HepG2 (cell line): ENCODE measurements around the gene PRRT1B. TPM values are rescaled to one million over a fixed set of nuclear protein-coding genes. Genes with fewer than 3 reads are reported as not detected.

ENCODE experiments used
- ARID3A ChIP-seq: IDR thresholded peaks from 2 replicates; pipeline ENCODE4 v1.6.1; 2012; ENCODE audit warnings: low read depth, low read length, improper control_type of control experiment
- ELF1 ChIP-seq: sonication (generic); formaldehyde crosslinking; IDR thresholded peaks from 2 replicates; pipeline ENCODE4 v1.4.0; 2020; ENCODE audit warnings: missing genetic modification reagents
- GZF1 ChIP-seq: sonication (generic); formaldehyde crosslinking; IDR thresholded peaks from 2 replicates; pipeline ENCODE4 v1.5.1; 2020; ENCODE audit warnings: mild to moderate bottlenecking, missing genetic modification reagents
- HOXA3 ChIP-seq: sonication (generic); formaldehyde crosslinking; IDR thresholded peaks from 2 replicates; pipeline ENCODE4 v1.5.0; 2020; ENCODE audit warnings: missing genetic modification reagents
- IKZF1 ChIP-seq: fragments of 450-650 bp; IDR thresholded peaks from 2 replicates; pipeline ENCODE4 v1.7.1; 2016
- KDM1A ChIP-seq: IDR thresholded peaks from 2 replicates; pipeline ENCODE4 v1.6.1; 2016; ENCODE audit warnings: missing compliant biosample characterization
- KLF13 ChIP-seq: sonication (generic); formaldehyde crosslinking; IDR thresholded peaks from 2 replicates; pipeline ENCODE4 v1.4.0; 2020; ENCODE audit warnings: mild to moderate bottlenecking, missing genetic modification reagents
- NFKBIZ ChIP-seq: IDR thresholded peaks from 2 replicates; pipeline ENCODE4 v1.6.1; 2018; ENCODE audit warnings: missing genetic modification reagents, missing compliant biosample characterization
- PAF1 ChIP-seq: IDR thresholded peaks from 2 replicates; pipeline ENCODE4 v1.6.1; 2016; ENCODE audit warnings: missing genetic modification reagents, missing compliant biosample characterization
- ZMYM2 ChIP-seq: sonication (generic); formaldehyde crosslinking; IDR thresholded peaks from 2 replicates; pipeline ENCODE4 v1.8.0; 2022; ENCODE audit warnings: mild to moderate bottlenecking, missing genetic modification reagents
- ZNF337 ChIP-seq: sonication (generic); formaldehyde crosslinking; IDR thresholded peaks from 2 replicates; pipeline ENCODE4 v1.5.1; 2020; ENCODE audit warnings: missing genetic modification reagents, low read depth, mild to moderate bottlenecking, borderline replicate concordance
- ZNF431 ChIP-seq: sonication (generic); formaldehyde crosslinking; IDR thresholded peaks from 2 replicates; pipeline ENCODE4 v1.9.0; 2022; ENCODE audit warnings: missing genetic modification reagents, low read depth, mild to moderate bottlenecking, borderline replicate concordance
- ZNF563 ChIP-seq: sonication (generic); formaldehyde crosslinking; IDR thresholded peaks from 2 replicates; pipeline ENCODE4 v1.8.0; 2022; ENCODE audit warnings: mild to moderate bottlenecking, moderate library complexity, missing genetic modification reagents
- ZSCAN22 ChIP-seq: sonication (generic); formaldehyde crosslinking; IDR thresholded peaks from 2 replicates; pipeline ENCODE4 v1.4.0; 2020; ENCODE audit warnings: mild to moderate bottlenecking, missing genetic modification reagents
- polyA plus RNA-seq, 8 experiments: library from polyadenylated mRNA; depleted of rRNA in 3 of 8; stranded (reverse) in 7 of 8; unstranded in 1 of 8; fragments of >200 nt; fragmentation: Illumina TruSeq in 4 of 8; extraction: Trizol in 4 of 8; gene quantifications; 2 replicates each; pipeline versions ENCODE4 v1.2.1 to v1.2.3, GENCODE V29; 2011 to 2016; ENCODE audit warnings: low read depth in 4 of 8, missing spikeins in 1 of 8, mixed read lengths in 1 of 8; ENCODE audit not compliant: insufficient read depth in 1 of 8
- total RNA-seq, 5 experiments: library from RNA; depleted of rRNA; stranded (reverse); fragments of >200 nt; fragmentation: Illumina TruSeq; extraction: Trizol; gene quantifications; 2 replicates each; pipeline ENCODE4 v1.2.3, GENCODE V29; 2016; ENCODE audit warnings: low read depth in 1 of 5
- TF ChIP-seq, protein P1 (sequence below): sonication (generic); formaldehyde crosslinking; IDR thresholded peaks from 2 replicates; pipeline ENCODE4 v1.8.0; 2022; ENCODE audit warnings: low read depth, missing genetic modification reagents
- TF ChIP-seq, protein P2 (sequence below): sonication (generic); formaldehyde crosslinking; IDR thresholded peaks from 2 replicates; pipeline ENCODE4 v1.5.0; 2020; ENCODE audit warnings: mild to moderate bottlenecking, missing genetic modification reagents
- TF ChIP-seq, protein P3 (sequence below): fragments of 450-650 bp; IDR thresholded peaks from 2 replicates; pipeline ENCODE4 v1.6.1; 2017; ENCODE audit warnings: mild to moderate bottlenecking
- TF ChIP-seq, protein P4 (sequence below): IDR thresholded peaks from 2 replicates; pipeline ENCODE4 v1.6.1; 2016; ENCODE audit warnings: missing compliant biosample characterization, missing genetic modification reagents, borderline replicate concordance
- TF ChIP-seq, protein P5 (sequence below): sonication (generic); formaldehyde crosslinking; IDR thresholded peaks from 2 replicates; pipeline ENCODE4 v1.4.0; 2020; ENCODE audit warnings: mild to moderate bottlenecking, missing genetic modification reagents

The PRRT1B gene
- total and polyA plus RNA-seq, 2 of the 13 experiments (the other 11 are each of a cell fraction or from before 2014, with no cell fraction given), result not detected

DNA sequence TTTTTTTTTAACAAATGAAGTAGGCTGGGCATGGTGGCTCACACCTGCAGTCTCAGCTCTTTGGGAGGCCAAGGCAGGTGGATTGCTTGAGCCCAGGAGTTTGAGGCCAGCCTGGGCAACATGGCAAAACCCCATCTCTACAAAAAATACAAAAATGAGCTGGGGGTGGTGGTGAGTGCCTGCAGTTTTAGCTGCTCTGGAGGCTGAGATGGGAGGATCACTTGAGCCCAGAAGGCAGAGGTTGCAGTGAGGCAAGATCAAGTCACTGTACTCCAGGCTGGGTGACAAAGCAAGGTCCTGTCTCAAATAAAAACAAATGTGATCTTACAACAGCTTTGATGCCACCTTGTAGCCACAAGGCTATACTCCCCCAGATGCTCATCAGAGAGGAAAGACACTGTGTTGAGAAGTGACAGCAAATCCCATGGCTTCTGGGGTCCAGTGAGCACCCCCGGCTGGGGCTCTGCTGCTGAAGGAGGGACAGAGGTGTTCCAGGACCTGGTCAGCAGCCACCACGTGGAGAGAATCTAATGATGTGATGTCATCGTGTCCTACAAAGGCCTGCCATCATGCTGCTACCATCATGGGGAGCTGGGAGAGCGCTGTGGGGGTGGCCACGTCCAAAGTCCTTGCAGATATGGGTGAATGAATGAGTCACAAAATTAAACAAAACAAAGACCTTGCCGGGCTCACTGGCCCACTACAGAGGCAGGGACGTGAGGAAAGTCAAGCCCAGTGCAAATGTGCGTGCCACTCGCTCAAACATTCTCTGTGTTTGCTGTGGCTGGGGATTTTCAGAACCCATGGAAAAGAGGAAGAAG is 60.7 kb downstream of the PRRT1B start (continued):
- TF ChIP-seq IKZF1 (no peak), PAF1 (CRISPR knock-in tag) (0 out of 2 replicates have a peak, but pooled peaks have one; percentile 38), ELF1 (CRISPR knock-in tag) (no peak), ZMYM2 (CRISPR knock-in tag) (peak; percentile 73), ZNF337 (no peak), KLF13 (CRISPR knock-in tag) (no peak), ZNF431 (CRISPR knock-in tag) (peak; percentile 66; the same call in 1 of the 2 replicates), HOXA3 (peak; percentile 99), ARID3A (peak; percentile 81), ZNF563 (no peak), ZSCAN22 (CRISPR knock-in tag) (no peak), KDM1A (CRISPR knock-in tag) (no peak), NFKBIZ (peak; percentile 79; the same call in 1 of the 2 replicates), GZF1 (CRISPR knock-in tag) (no peak)
- TF ChIP-seq, protein P1, sequence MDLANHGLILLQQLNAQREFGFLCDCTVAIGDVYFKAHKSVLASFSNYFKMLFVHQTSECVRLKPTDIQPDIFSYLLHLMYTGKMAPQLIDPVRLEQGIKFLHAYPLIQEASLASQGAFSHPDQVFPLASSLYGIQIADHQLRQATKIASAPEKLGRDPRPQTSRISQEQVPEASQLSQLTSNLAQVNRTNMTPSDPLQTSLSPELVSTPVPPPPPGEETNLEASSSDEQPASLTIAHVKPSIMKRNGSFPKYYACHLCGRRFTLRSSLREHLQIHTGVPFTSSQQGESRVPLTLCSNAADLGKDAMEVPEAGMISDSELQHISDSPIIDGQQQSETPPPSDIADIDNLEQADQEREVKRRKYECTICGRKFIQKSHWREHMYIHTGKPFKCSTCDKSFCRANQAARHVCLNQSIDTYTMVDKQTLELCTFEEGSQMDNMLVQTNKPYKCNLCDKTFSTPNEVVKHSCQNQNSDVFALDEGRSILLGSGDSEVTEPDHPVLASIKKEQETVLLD (CRISPR knock-in tag), result no peak
- TF ChIP-seq, protein P2, sequence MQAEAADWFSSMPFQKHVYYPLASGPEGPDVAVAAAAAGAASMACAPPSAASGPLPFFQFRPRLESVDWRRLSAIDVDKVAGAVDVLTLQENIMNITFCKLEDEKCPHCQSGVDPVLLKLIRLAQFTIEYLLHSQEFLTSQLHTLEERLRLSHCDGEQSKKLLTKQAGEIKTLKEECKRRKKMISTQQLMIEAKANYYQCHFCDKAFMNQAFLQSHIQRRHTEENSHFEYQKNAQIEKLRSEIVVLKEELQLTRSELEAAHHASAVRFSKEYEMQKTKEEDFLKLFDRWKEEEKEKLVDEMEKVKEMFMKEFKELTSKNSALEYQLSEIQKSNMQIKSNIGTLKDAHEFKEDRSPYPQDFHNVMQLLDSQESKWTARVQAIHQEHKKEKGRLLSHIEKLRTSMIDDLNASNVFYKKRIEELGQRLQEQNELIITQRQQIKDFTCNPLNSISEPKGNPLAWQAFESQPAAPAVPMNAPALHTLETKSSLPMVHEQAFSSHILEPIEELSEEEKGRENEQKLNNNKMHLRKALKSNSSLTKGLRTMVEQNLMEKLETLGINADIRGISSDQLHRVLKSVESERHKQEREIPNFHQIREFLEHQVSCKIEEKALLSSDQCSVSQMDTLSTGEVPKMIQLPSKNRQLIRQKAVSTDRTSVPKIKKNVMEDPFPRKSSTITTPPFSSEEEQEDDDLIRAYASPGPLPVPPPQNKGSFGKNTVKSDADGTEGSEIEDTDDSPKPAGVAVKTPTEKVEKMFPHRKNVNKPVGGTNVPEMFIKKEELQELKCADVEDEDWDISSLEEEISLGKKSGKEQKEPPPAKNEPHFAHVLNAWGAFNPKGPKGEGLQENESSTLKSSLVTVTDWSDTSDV (CRISPR knock-in tag), result 0 out of 2 replicates have a peak, but pooled peaks have one; percentile 35
- TF ChIP-seq, protein P3, sequence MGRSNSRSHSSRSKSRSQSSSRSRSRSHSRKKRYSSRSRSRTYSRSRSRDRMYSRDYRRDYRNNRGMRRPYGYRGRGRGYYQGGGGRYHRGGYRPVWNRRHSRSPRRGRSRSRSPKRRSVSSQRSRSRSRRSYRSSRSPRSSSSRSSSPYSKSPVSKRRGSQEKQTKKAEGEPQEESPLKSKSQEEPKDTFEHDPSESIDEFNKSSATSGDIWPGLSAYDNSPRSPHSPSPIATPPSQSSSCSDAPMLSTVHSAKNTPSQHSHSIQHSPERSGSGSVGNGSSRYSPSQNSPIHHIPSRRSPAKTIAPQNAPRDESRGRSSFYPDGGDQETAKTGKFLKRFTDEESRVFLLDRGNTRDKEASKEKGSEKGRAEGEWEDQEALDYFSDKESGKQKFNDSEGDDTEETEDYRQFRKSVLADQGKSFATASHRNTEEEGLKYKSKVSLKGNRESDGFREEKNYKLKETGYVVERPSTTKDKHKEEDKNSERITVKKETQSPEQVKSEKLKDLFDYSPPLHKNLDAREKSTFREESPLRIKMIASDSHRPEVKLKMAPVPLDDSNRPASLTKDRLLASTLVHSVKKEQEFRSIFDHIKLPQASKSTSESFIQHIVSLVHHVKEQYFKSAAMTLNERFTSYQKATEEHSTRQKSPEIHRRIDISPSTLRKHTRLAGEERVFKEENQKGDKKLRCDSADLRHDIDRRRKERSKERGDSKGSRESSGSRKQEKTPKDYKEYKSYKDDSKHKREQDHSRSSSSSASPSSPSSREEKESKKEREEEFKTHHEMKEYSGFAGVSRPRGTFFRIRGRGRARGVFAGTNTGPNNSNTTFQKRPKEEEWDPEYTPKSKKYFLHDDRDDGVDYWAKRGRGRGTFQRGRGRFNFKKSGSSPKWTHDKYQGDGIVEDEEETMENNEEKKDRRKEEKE, result no peak
- TF ChIP-seq, protein P4, sequence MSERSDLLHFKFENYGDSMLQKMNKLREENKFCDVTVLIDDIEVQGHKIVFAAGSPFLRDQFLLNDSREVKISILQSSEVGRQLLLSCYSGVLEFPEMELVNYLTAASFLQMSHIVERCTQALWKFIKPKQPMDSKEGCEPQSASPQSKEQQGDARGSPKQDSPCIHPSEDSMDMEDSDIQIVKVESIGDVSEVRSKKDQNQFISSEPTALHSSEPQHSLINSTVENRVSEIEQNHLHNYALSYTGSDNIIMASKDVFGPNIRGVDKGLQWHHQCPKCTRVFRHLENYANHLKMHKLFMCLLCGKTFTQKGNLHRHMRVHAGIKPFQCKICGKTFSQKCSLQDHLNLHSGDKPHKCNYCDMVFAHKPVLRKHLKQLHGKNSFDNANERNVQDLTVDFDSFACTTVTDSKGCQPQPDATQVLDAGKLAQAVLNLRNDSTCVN (CRISPR knock-in tag), result peak; percentile 57; the same call in 1 of the 2 replicates
- TF ChIP-seq, protein P5, sequence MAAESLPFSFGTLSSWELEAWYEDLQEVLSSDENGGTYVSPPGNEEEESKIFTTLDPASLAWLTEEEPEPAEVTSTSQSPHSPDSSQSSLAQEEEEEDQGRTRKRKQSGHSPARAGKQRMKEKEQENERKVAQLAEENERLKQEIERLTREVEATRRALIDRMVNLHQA (CRISPR knock-in tag), result no peak
